Breast epithelium (tissue), 3 donors: Measurements from ENCODE around the gene CTDSP2.

Experiments
- POLR2A ChIP-seq: fragments of 450-650 bp; IDR thresholded peaks from one replicate; pipeline ENCODE4 v1.6.1; 2016; ENCODE audit warnings: antibody characterized with exemption, mild to moderate bottlenecking, moderate library complexity
- POLR2AphosphoS5 ChIP-seq, 3 donors: sonication (generic); formaldehyde crosslinking; IDR thresholded peaks; one replicate each; pipeline ENCODE4 v1.6.1; 2017; ENCODE audit warnings: antibody characterized with exemption in 3 of 3
- TF ChIP-seq, protein P1 (sequence below), 3 donors: fragments of 450-650 bp; IDR thresholded peaks; one replicate each; pipeline ENCODE4 v1.5.1; 2016 to 2017; ENCODE audit warnings: antibody characterized with exemption in 3 of 3, mild to moderate bottlenecking in 3 of 3, moderate library complexity in 3 of 3

DNA sequence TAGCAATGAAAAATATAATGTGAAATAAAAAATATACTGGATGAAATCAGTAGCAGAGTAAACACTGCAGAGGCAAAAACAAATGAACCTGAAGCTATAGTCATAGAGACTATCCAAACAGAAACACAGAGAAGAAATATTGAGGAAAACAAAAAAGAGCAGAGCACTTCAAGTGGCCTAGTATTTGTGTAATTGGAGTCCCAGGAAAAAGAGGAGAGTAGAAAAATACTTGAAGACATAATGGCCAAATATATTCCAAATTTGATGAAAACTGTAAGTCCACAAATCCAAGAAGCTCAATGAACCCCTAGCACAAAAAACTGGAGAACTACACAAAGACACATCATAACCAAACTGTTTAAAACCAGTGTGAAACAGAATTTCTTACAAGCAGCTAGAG, 37.2 kb upstream of the CTDSP2 start:
- TF ChIP-seq POLR2AphosphoS5 (IDR thresholded peaks at IDR 0.05) (no peak), POLR2A (no peak)
- TF ChIP-seq, protein P1, sequence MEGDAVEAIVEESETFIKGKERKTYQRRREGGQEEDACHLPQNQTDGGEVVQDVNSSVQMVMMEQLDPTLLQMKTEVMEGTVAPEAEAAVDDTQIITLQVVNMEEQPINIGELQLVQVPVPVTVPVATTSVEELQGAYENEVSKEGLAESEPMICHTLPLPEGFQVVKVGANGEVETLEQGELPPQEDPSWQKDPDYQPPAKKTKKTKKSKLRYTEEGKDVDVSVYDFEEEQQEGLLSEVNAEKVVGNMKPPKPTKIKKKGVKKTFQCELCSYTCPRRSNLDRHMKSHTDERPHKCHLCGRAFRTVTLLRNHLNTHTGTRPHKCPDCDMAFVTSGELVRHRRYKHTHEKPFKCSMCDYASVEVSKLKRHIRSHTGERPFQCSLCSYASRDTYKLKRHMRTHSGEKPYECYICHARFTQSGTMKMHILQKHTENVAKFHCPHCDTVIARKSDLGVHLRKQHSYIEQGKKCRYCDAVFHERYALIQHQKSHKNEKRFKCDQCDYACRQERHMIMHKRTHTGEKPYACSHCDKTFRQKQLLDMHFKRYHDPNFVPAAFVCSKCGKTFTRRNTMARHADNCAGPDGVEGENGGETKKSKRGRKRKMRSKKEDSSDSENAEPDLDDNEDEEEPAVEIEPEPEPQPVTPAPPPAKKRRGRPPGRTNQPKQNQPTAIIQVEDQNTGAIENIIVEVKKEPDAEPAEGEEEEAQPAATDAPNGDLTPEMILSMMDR (IDR thresholded peaks at IDR 0.05) = no peak
